Vagina (tissue), 2 donors: Measurements from ENCODE around the gene C1QTNF12.

Experiments
- POLR2AphosphoS5 ChIP-seq, 2 donors: sonication (generic); formaldehyde crosslinking; IDR thresholded peaks; one replicate each; pipeline ENCODE4 v1.9.0; 2017; ENCODE audit warnings: antibody characterized with exemption in 2 of 2, mild to moderate bottlenecking in 2 of 2, low read depth in 1 of 2; ENCODE audit not compliant: insufficient read depth in 1 of 2
- TF ChIP-seq, protein P1 (sequence below), 3 experiments: fragments of 450-650 bp in 2 of 3; fragments of 200-600 bp in 1 of 3; sonication (generic) in 1 of 3; IDR thresholded peaks; one replicate each; pipeline ENCODE4 v1.5.1; 2017 to 2019; ENCODE audit warnings: antibody characterized with exemption in 3 of 3, mild to moderate bottlenecking in 2 of 3, moderate library complexity in 2 of 3

GRCh38 chr1:1199141-1199960 lies 47.2 kb downstream of the C1QTNF12 start:
- TF ChIP-seq, protein P1, sequence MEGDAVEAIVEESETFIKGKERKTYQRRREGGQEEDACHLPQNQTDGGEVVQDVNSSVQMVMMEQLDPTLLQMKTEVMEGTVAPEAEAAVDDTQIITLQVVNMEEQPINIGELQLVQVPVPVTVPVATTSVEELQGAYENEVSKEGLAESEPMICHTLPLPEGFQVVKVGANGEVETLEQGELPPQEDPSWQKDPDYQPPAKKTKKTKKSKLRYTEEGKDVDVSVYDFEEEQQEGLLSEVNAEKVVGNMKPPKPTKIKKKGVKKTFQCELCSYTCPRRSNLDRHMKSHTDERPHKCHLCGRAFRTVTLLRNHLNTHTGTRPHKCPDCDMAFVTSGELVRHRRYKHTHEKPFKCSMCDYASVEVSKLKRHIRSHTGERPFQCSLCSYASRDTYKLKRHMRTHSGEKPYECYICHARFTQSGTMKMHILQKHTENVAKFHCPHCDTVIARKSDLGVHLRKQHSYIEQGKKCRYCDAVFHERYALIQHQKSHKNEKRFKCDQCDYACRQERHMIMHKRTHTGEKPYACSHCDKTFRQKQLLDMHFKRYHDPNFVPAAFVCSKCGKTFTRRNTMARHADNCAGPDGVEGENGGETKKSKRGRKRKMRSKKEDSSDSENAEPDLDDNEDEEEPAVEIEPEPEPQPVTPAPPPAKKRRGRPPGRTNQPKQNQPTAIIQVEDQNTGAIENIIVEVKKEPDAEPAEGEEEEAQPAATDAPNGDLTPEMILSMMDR (IDR thresholded peaks at IDR 0.05): no peak
- no peak for TF ChIP-seq POLR2AphosphoS5 (IDR thresholded peaks at IDR 0.05; ENCODE audit: insufficient read depth in 1 of 2, low read depth in 1 of 2)
